Liver (tissue), 9 donors: Measurements from ENCODE around the gene ELL. TPM values are rescaled to one million over a fixed set of nuclear protein-coding genes. Genes with fewer than 3 reads are reported as not detected.

ENCODE experiments used
- DNase-seq: peaks from one replicate; pipeline ENCODE4 v3.0.0-alpha.2; 2017; ENCODE audit warnings: low spot score
- H3K27ac ChIP-seq, 2 donors: one replicate each; pipeline ENCODE4 v1.7.0; 2013; ENCODE audit warnings: inconsistent platforms in 2 of 2, low read length in 2 of 2, control low read depth in 1 of 2, low read depth in 1 of 2, mild to moderate bottlenecking in 1 of 2
- H3K27me3 ChIP-seq, 4 donors: one replicate each; pipeline versions ENCODE4 v1.6.1 to v1.7.0; 2013; ENCODE audit warnings: low read length in 3 of 4, inconsistent platforms in 1 of 4, mild to moderate bottlenecking in 1 of 4, moderate library complexity in 1 of 4; ENCODE audit not compliant: control insufficient read depth in 4 of 4, insufficient read depth in 4 of 4
- H3K36me3 ChIP-seq, 4 donors: one replicate each; pipeline versions ENCODE4 v1.6.1 to v1.7.0; 2013; ENCODE audit warnings: low read length in 3 of 4, mild to moderate bottlenecking in 3 of 4, low read depth in 1 of 4, moderate library complexity in 1 of 4; ENCODE audit not compliant: control insufficient read depth in 4 of 4, insufficient read depth in 3 of 4
- H3K4me1 ChIP-seq, 4 donors: one replicate each; pipeline versions ENCODE4 v1.6.1 to v1.7.0; 2013; ENCODE audit warnings: low read length in 3 of 4, mild to moderate bottlenecking in 3 of 4, moderate library complexity in 1 of 4; ENCODE audit not compliant: control insufficient read depth in 4 of 4, insufficient read depth in 4 of 4
- H3K4me3 ChIP-seq, 3 donors: one replicate each; pipeline versions ENCODE4 v1.6.1 to v1.7.0; 2013; ENCODE audit warnings: low read length in 3 of 3, control low read depth in 1 of 3, low read depth in 1 of 3, mild to moderate bottlenecking in 1 of 3
- H3K9ac ChIP-seq, 2 donors: one replicate each; pipeline ENCODE4 v1.7.0; 2013; ENCODE audit warnings: low read length in 2 of 2, mild to moderate bottlenecking in 2 of 2, moderate library complexity in 2 of 2, control low read depth in 1 of 2, low read depth in 1 of 2
- H3K9me3 ChIP-seq, 4 donors: one replicate each; pipeline versions ENCODE4 v1.6.1 to v1.7.0; 2013; ENCODE audit warnings: low read length in 3 of 4; ENCODE audit not compliant: control insufficient read depth in 4 of 4
- EGR1 ChIP-seq, 2 donors: IDR thresholded peaks; 2 replicates each; pipeline ENCODE4 v1.6.1; 2016 to 2018; ENCODE audit warnings: antibody characterized with exemption in 2 of 2, low read depth in 2 of 2
- FOXA1 ChIP-seq: IDR thresholded peaks from 2 replicates; pipeline ENCODE4 v1.6.1; 2016; ENCODE audit warnings: antibody characterized with exemption
- FOXA2 ChIP-seq: IDR thresholded peaks from 2 replicates; pipeline ENCODE4 v1.6.1; 2016; ENCODE audit warnings: antibody characterized with exemption
- GABPA ChIP-seq, 2 donors: IDR thresholded peaks in 1 of 2; conservative IDR thresholded peaks in 1 of 2; 2 replicates each; pipeline ENCODE4 v1.6.1; 2016; ENCODE audit warnings: antibody characterized with exemption in 2 of 2, mild to moderate bottlenecking in 1 of 2, moderate library complexity in 1 of 2
- HNF4A ChIP-seq, 2 donors: conservative IDR thresholded peaks; 2 replicates each; pipeline ENCODE4 v1.6.1; 2016; ENCODE audit warnings: antibody characterized with exemption in 2 of 2, mild to moderate bottlenecking in 2 of 2
- JUND ChIP-seq, 2 donors: IDR thresholded peaks; 2 replicates each; pipeline ENCODE4 v1.6.1; 2016; ENCODE audit warnings: antibody characterized with exemption in 2 of 2
- NR2F2 ChIP-seq: IDR thresholded peaks from 2 replicates; pipeline ENCODE4 v1.6.1; 2016; ENCODE audit warnings: antibody characterized with exemption
- RAD21 ChIP-seq, 2 donors: IDR thresholded peaks; 2 replicates each; pipeline ENCODE4 v1.6.1; 2016; ENCODE audit warnings: antibody characterized with exemption in 2 of 2, mild to moderate bottlenecking in 2 of 2
- RXRA ChIP-seq, 2 donors: IDR thresholded peaks; 2 replicates each; pipeline ENCODE4 v1.6.1; 2017 to 2018; ENCODE audit warnings: antibody characterized with exemption in 2 of 2, mild to moderate bottlenecking in 1 of 2
- SP1 ChIP-seq: IDR thresholded peaks from 2 replicates; pipeline ENCODE4 v1.6.1; 2018; ENCODE audit warnings: antibody characterized with exemption, mild to moderate bottlenecking
- TAF1 ChIP-seq: conservative IDR thresholded peaks from 2 replicates; pipeline ENCODE4 v1.6.1; 2016; ENCODE audit warnings: antibody characterized with exemption, mild to moderate bottlenecking
- YY1 ChIP-seq: IDR thresholded peaks from 2 replicates; pipeline ENCODE4 v1.6.1; 2016; ENCODE audit warnings: antibody characterized with exemption, mild to moderate bottlenecking
- WGBS: extraction: QIAGEN DNeasy Blood & Tissue Kit; methylation state at CpG from one replicate; pipeline ENCODE4 v1.1.7; 2013; 5-methylcytosine and 5-hydroxymethylcytosine counted together
- polyA plus RNA-seq, 2 donors: library from polyadenylated mRNA; stranded (reverse) in 1 of 2; unstranded in 1 of 2; fragments of 200-250 nt in 1 of 2; fragments of >200 nt in 1 of 2; fragmentation: Nextera tagmentation in 1 of 2; extraction: Ambion mirVana in 1 of 2; gene quantifications; one replicate each; pipeline versions ENCODE4 v1.2.1 to v1.2.3, GENCODE V29; 2013 to 2015
- total RNA-seq, 2 donors: library from RNA; depleted of rRNA; stranded (reverse); fragments of >200 nt; gene quantifications; one replicate each; pipeline ENCODE4 v1.2.3, GENCODE V29; 2014
- TF ChIP-seq, protein P1 (sequence below): IDR thresholded peaks from 2 replicates; pipeline ENCODE4 v1.6.1; 2016; ENCODE audit warnings: antibody characterized with exemption
- TF ChIP-seq, protein P2 (sequence below): IDR thresholded peaks from 2 replicates; pipeline ENCODE4 v1.6.1; 2016; ENCODE audit warnings: antibody characterized with exemption
- TF ChIP-seq, protein P3 (sequence below): IDR thresholded peaks from 2 replicates; pipeline ENCODE4 v1.6.1; 2016; ENCODE audit warnings: antibody characterized with exemption, mild to moderate bottlenecking
- TF ChIP-seq, protein P4 (sequence below): fragments of 150-350 bp; IDR thresholded peaks from 2 replicates; pipeline ENCODE4 v1.5.1; 2017; ENCODE audit warnings: improper control_type of control experiment, low read depth, low read length; ENCODE audit not compliant: missing input control
- donor health status: healthy.
- donor health status: healthy.
- donor health status: healthy.
- donor health status: healthy.
- donor health status: healthy.

ELL gene
- total and polyA plus RNA-seq, 4 donors, result 4.5 to 10.5 (median 6.6) TPM

DNA sequence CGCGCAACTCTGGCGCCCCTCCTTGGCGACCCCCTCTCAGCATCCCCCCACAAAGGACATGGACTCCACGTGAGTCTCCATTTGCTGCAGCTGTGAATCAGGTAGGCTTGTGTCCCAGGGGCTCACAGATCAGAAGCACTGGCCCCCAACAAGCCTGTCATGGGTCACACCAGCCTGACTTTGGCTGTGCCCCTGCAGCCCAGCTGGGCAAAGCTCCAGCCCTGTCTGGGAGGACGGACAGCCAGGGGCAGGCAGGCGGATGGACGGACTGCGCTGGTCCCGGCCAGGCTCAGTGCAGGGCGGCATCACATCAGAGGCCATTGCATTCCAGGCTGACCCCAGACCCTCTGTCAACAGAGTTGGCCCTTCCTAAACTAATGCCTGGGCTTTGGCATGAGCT lies 55.5 kb downstream of the ELL start:
- WGBS, result 93% methylated on average over 11 of the region's 11 CpGs
- H3K9me3 ChIP-seq, result no peaks in the 10 kb centered on the region
- peaks cover under 1 to 5% (median 3%) of the 10 kb centered on the region in 4 donors for H3K36me3 ChIP-seq
- H3K4me3 ChIP-seq, result no peak overlapping the region
- no peaks in the 10 kb centered on the region for H3K27me3 ChIP-seq
- H3K4me1 ChIP-seq, result peaks cover 26 to 63% (median 51%) of the 10 kb centered on the region in 4 donors
- no peak for TF ChIP-seq RAD21 (IDR thresholded peaks at IDR 0.05)
- no peak for TF ChIP-seq SP1
- no peak for TF ChIP-seq EGR1 (IDR thresholded peaks at IDR 0.05; ENCODE audit: low read depth in 2 of 2)
- no peak for TF ChIP-seq GABPA (IDR thresholded peaks at IDR 0.05 in 1 of 2, conservative IDR thresholded peaks at IDR 0.05 in 1 of 2)
- TF ChIP-seq JUND (IDR thresholded peaks at IDR 0.05), result no peak
- TF ChIP-seq, protein P1, sequence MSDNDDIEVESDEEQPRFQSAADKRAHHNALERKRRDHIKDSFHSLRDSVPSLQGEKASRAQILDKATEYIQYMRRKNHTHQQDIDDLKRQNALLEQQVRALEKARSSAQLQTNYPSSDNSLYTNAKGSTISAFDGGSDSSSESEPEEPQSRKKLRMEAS, result no peak
- TF ChIP-seq HNF4A (conservative IDR thresholded peaks at IDR 0.05), result no peak
- peak overlapping the region; percentile 29 to 71 for H3K27ac ChIP-seq
- no peak for DNase-seq
- H3K9ac ChIP-seq, result no peak overlapping the region

DNA sequence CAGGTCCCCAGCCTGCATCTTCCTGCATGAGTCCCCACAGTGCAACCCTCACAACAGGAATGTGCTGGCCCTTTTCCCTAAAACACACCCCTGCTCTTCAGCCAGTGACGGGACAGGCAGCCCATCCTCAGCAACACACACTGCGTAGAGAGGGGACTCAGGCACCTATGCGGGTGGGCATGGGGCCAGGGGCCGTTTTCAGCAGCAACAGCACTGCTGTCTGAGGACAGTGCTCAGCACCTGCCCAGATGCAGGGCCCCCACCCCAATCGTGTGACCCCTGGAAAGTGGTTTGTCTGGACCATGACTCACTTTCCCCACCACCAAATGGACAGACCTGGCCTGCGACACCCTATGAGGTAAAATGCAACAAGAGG lies 55.9 kb downstream of the ELL start:
- no peak for TF ChIP-seq YY1
- TF ChIP-seq, protein P2, sequence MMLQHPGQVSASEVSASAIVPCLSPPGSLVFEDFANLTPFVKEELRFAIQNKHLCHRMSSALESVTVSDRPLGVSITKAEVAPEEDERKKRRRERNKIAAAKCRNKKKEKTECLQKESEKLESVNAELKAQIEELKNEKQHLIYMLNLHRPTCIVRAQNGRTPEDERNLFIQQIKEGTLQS, result no peak
- TF ChIP-seq, protein P3, sequence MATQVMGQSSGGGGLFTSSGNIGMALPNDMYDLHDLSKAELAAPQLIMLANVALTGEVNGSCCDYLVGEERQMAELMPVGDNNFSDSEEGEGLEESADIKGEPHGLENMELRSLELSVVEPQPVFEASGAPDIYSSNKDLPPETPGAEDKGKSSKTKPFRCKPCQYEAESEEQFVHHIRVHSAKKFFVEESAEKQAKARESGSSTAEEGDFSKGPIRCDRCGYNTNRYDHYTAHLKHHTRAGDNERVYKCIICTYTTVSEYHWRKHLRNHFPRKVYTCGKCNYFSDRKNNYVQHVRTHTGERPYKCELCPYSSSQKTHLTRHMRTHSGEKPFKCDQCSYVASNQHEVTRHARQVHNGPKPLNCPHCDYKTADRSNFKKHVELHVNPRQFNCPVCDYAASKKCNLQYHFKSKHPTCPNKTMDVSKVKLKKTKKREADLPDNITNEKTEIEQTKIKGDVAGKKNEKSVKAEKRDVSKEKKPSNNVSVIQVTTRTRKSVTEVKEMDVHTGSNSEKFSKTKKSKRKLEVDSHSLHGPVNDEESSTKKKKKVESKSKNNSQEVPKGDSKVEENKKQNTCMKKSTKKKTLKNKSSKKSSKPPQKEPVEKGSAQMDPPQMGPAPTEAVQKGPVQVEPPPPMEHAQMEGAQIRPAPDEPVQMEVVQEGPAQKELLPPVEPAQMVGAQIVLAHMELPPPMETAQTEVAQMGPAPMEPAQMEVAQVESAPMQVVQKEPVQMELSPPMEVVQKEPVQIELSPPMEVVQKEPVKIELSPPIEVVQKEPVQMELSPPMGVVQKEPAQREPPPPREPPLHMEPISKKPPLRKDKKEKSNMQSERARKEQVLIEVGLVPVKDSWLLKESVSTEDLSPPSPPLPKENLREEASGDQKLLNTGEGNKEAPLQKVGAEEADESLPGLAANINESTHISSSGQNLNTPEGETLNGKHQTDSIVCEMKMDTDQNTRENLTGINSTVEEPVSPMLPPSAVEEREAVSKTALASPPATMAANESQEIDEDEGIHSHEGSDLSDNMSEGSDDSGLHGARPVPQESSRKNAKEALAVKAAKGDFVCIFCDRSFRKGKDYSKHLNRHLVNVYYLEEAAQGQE, result no peak
- TF ChIP-seq, protein P1, result no peak
- TF ChIP-seq FOXA2, result no peak
- H3K36me3 ChIP-seq, result peaks cover 4 to 9% (median 5%) of the 10 kb centered on the region in 4 donors
- no peak for DNase-seq
- H3K4me3 ChIP-seq, result no peak overlapping the region
- no peaks in the 10 kb centered on the region for H3K9me3 ChIP-seq
- H3K4me1 ChIP-seq, result peaks cover 26 to 63% (median 51%) of the 10 kb centered on the region in 4 donors
- WGBS, result 85% methylated on average over 6 of the region's 6 CpGs
- H3K27me3 ChIP-seq, result no peaks in the 10 kb centered on the region
- H3K9ac ChIP-seq, result no peak overlapping the region
- peak overlapping the region; percentile 71 to 80 for H3K27ac ChIP-seq

DNA sequence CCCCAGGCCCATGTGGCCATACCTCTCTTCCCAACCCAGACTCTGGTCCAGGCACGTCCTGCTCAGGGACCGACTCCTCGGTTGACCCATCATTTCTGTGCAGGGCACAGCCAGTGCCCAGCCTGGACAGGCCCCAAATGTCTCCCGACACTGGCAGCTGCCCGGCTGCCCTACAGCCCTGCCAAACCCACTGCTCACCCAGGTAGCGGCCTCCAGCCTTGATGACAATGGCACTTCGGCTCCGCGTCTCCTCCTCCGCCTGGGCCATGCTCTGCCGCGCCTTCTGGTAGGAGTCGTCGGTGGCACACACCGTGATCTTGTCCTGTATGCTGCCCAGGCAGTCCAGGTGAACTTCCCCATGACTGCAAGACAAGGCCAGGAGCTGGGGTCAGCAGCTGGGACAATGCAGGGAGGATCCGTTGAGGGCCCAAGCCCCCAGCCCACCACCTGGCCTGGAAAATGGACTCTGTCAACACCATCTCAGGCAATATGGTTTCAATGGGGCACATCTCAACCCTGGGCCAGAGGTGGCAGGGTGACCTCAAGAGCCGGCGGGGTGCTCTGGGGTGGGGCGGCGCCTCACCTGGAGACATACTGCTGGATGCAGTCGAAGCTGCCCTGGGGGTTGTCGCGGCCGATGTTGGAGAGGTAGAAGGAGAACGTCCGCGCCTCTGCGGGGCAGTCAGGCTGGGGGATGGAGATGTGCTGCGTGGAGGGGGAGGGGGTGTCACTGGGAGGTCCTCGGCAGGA lies 56.5 kb downstream of the ELL start:
- H3K9me3 ChIP-seq, result no peaks in the 10 kb centered on the region
- peaks cover 22 to 60% (median 49%) of the 10 kb centered on the region in 4 donors for H3K4me1 ChIP-seq
- H3K4me3 ChIP-seq, result no peak overlapping the region
- peaks cover 3 to 14% (median 7%) of the 10 kb centered on the region in 4 donors for H3K36me3 ChIP-seq
- H3K27ac ChIP-seq, result peak overlapping the region; percentile 71 to 80
- WGBS, result 89% methylated on average over 30 of the region's 30 CpGs
- no peaks in the 10 kb centered on the region for H3K27me3 ChIP-seq
- no peak for DNase-seq
- H3K9ac ChIP-seq, result no peak overlapping the region
- TF ChIP-seq RXRA (IDR thresholded peaks at IDR 0.05), result no peak
- TF ChIP-seq FOXA2, result no peak
- TF ChIP-seq, protein P4, sequence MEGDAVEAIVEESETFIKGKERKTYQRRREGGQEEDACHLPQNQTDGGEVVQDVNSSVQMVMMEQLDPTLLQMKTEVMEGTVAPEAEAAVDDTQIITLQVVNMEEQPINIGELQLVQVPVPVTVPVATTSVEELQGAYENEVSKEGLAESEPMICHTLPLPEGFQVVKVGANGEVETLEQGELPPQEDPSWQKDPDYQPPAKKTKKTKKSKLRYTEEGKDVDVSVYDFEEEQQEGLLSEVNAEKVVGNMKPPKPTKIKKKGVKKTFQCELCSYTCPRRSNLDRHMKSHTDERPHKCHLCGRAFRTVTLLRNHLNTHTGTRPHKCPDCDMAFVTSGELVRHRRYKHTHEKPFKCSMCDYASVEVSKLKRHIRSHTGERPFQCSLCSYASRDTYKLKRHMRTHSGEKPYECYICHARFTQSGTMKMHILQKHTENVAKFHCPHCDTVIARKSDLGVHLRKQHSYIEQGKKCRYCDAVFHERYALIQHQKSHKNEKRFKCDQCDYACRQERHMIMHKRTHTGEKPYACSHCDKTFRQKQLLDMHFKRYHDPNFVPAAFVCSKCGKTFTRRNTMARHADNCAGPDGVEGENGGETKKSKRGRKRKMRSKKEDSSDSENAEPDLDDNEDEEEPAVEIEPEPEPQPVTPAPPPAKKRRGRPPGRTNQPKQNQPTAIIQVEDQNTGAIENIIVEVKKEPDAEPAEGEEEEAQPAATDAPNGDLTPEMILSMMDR, result no peak
- TF ChIP-seq YY1, result no peak
- no peak for TF ChIP-seq HNF4A (conservative IDR thresholded peaks at IDR 0.05)
- no peak for TF ChIP-seq TAF1
- TF ChIP-seq, protein P2, result no peak
- no peak for TF ChIP-seq FOXA1
- no peak for TF ChIP-seq SP1
- TF ChIP-seq RAD21 (IDR thresholded peaks at IDR 0.05), result no peak
- TF ChIP-seq, protein P3, result no peak
- no peak for TF ChIP-seq NR2F2
